Endodermal cell (in vitro differentiated cells): ENCODE data around the gene MRS2. TPM values are rescaled to one million over a fixed set of nuclear protein-coding genes. Genes with fewer than 3 reads are reported as not detected.
"Not testable (repeated sequence)": the region's sequence is repeated elsewhere in the genome, so short reads cannot be mapped to it uniquely, and the experiment has no call there.

Experiments used
- DNase-seq: peaks from one replicate; pipeline ENCODE4 v3.0.0-alpha.2; 2017
- H3K27ac ChIP-seq: 2 replicates; pipeline ENCODE4 v1.5.1; 2013; ENCODE audit warnings: mild to moderate bottlenecking, low read depth, low read length, moderate library complexity
- H3K27me3 ChIP-seq: 2 replicates; pipeline ENCODE4 v1.6.1; 2013; ENCODE audit warnings: mild to moderate bottlenecking, low read length, moderate library complexity; ENCODE audit not compliant: insufficient read depth, control insufficient read depth, poor library complexity, severe bottlenecking
- H3K36me3 ChIP-seq: 2 replicates; pipeline ENCODE4 v1.7.0; 2013; ENCODE audit warnings: mild to moderate bottlenecking, low read length, moderate library complexity; ENCODE audit not compliant: control insufficient read depth, insufficient read depth
- H3K4me1 ChIP-seq: one replicate; pipeline ENCODE4 v1.7.0; 2013; ENCODE audit warnings: low read length; ENCODE audit not compliant: control insufficient read depth, insufficient read depth
- H3K4me3 ChIP-seq: 2 replicates; pipeline ENCODE4 v1.5.1; 2013; ENCODE audit warnings: mild to moderate bottlenecking, low read length, moderate library complexity
- H3K9ac ChIP-seq: 2 replicates; pipeline ENCODE4 v1.6.1; 2013; ENCODE audit warnings: mild to moderate bottlenecking, low read length, moderate library complexity; ENCODE audit not compliant: poor library complexity, severe bottlenecking; ENCODE audit errors: extremely low read depth
- H3K9me3 ChIP-seq: 2 replicates; pipeline ENCODE4 v1.6.1; 2013; ENCODE audit warnings: mild to moderate bottlenecking, low read length, moderate library complexity; ENCODE audit not compliant: control insufficient read depth
- H3K27ac Mint-ChIP-seq: 2 replicates; pipeline ENCODE4 v1.8.0; 2020; ENCODE audit warnings: mixed read lengths
- H3K27me3 Mint-ChIP-seq: 2 replicates; pipeline ENCODE4 v1.8.0; 2021; ENCODE audit warnings: mild to moderate bottlenecking, mixed read lengths; ENCODE audit not compliant: insufficient read depth
- H3K36me3 Mint-ChIP-seq: 2 replicates; pipeline ENCODE4 v1.8.0; 2020; ENCODE audit warnings: low read depth, mixed read lengths
- H3K4me1 Mint-ChIP-seq: 2 replicates; pipeline ENCODE4 v1.8.0; 2020; ENCODE audit warnings: mixed read lengths
- H3K4me3 Mint-ChIP-seq: 2 replicates; pipeline ENCODE4 v1.8.0; 2020; ENCODE audit warnings: mild to moderate bottlenecking, moderate library complexity, mixed read lengths
- H3K9me3 Mint-ChIP-seq: 2 replicates; pipeline ENCODE4 v1.8.0; 2020; ENCODE audit warnings: mild to moderate bottlenecking, mixed read lengths
- WGBS, 2 experiments: methylation state at CpG; one replicate each; pipeline versions ENCODE4 v1.1.5 to v1.1.7; 2013; ENCODE audit warnings: missing lambda C conversion rate in 2 of 2, mixed read lengths in 1 of 2; ENCODE audit not compliant: insufficient coverage in 1 of 2, insufficient read length in 1 of 2; 5-methylcytosine and 5-hydroxymethylcytosine counted together
- total RNA-seq, 2 donors: library from RNA; stranded (reverse); fragmentation: NEBNext Ultra II Directional in 1 of 2; extraction: Animal tissue kit (Norgen Biotek cat#: 25700) in 1 of 2; gene quantifications; 2 replicates in 1 of 2; 3 replicates in 1 of 2; pipeline ENCODE4 v1.2.1, GENCODE V29; 2021
- TF ChIP-seq, protein P1 (sequence below): fragments of 200-600 bp; sonication (generic); conservative IDR thresholded peaks from 2 replicates; pipeline ENCODE4 v1.5.0; 2021; ENCODE audit warnings: antibody characterized with exemption, mild to moderate bottlenecking

Gene MRS2
- total RNA-seq, 2 donors from 2014 or later, result 45.4 to 51.8 TPM

DNA sequence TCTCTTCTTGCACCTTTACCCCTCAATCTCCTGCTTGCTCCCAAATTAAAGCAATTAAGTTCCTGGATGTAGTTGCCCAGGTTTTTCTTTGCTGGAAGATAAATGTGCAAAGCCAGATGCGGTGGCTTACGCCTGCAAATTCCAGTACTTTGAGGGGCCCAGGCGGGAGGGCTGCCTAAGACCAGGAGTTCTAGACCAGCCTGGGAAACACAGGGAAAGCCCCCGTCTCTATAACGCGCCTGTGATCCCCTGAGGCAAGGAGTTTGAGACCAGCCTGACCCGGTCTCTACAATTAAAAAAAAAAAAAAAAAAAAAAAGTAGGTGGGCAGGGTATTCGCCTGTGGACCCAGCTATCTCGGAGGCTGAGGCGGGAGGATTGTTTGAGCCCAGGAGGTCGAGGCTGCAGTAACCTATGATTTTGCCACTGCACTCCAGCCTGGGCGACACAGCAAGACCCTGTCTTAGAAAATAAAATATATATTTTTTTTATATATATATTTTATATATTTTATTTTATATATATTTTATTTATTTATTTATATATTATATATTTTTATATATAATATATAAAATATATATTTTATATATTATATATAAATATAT lies 44.4 kb upstream of the MRS2 start:
- no peaks in the 10 kb centered on the region for H3K36me3 Mint-ChIP-seq
- peaks cover 1% of the 10 kb centered on the region for H3K4me1 Mint-ChIP-seq
- TF ChIP-seq, protein P1, sequence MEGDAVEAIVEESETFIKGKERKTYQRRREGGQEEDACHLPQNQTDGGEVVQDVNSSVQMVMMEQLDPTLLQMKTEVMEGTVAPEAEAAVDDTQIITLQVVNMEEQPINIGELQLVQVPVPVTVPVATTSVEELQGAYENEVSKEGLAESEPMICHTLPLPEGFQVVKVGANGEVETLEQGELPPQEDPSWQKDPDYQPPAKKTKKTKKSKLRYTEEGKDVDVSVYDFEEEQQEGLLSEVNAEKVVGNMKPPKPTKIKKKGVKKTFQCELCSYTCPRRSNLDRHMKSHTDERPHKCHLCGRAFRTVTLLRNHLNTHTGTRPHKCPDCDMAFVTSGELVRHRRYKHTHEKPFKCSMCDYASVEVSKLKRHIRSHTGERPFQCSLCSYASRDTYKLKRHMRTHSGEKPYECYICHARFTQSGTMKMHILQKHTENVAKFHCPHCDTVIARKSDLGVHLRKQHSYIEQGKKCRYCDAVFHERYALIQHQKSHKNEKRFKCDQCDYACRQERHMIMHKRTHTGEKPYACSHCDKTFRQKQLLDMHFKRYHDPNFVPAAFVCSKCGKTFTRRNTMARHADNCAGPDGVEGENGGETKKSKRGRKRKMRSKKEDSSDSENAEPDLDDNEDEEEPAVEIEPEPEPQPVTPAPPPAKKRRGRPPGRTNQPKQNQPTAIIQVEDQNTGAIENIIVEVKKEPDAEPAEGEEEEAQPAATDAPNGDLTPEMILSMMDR, result no peak
- H3K4me3 Mint-ChIP-seq, result peak overlapping the region; percentile 63
- no peak for DNase-seq
- H3K9me3 Mint-ChIP-seq, result no peaks in the 10 kb centered on the region
- Histone ChIP-seq H3K9me3 (no peaks in the 10 kb centered on the region), H3K36me3 (no peaks in the 10 kb centered on the region), H3K27ac (no peak overlapping the region), H3K4me3 (peak overlapping the region; percentile 73), H3K27me3 (peaks cover 38% of the 10 kb centered on the region), H3K9ac (no peak overlapping the region), H3K4me1 (no peaks in the 10 kb centered on the region)
- peaks cover 40% of the 10 kb centered on the region for H3K27me3 Mint-ChIP-seq
- H3K27ac Mint-ChIP-seq, result no peak overlapping the region
- WGBS, 2 experiments, result 80% methylated on average over 3 to 11 of the region's 12 CpGs

DNA sequence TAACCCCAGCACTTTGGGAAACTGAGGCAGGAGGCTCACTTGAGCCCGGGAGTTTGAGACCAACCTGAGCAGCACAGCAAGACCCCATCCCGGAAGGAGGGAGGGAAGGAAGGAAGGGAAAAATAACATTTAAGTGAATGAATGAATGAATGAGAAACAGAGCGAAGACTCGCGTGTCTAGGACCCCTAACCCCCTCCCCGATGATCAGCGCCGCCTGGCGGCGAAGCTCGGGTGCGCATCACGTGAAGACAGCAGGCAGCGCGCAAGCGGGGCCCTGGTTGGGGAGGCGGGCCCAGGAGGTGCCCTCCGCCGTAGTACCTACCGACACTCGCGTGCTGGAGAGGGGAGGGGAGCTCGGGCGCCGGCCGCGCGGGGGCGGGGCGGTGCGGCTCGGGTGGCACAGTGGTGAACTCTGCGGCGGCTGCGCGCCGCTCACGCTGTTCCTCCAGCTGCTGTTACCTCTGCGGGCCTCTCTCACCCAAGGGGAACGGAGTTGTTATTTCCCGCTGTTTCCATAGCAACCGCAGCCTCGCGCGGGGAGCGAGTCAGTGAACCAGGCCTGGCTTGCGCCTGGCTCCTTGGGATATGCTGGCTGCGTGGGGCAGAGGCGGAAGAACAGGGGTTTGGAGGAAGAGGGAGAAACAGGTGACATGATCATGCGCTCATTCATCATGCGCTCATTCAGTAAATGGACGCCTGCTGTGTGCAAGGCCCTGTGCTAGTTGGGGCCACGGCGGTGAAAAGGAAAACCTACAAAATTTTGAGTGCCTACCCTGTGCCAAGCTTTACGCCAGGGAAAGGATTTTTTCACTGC lies 42.9 kb upstream of the MRS2 start:
- Mint-ChIP-seq H3K27ac (peak overlapping the region; percentile 84), H3K4me3 (peak overlapping the region; percentile 68), H3K9me3 (no peaks in the 10 kb centered on the region), H3K27me3 (peaks cover 37% of the 10 kb centered on the region), H3K36me3 (no peaks in the 10 kb centered on the region), H3K4me1 (peaks cover 1% of the 10 kb centered on the region)
- Histone ChIP-seq H3K9me3 (no peaks in the 10 kb centered on the region), H3K36me3 (no peaks in the 10 kb centered on the region), H3K27ac (peak overlapping the region; percentile 38), H3K9ac (peak overlapping the region; percentile 75), H3K4me3 (peak overlapping the region; percentile 77), H3K4me1 (no peaks in the 10 kb centered on the region), H3K27me3 (peaks cover 38% of the 10 kb centered on the region)
- 11 to 28% methylated on average over 15 to 55 of the region's 55 CpGs for WGBS, 2 experiments
- peak; percentile 97 for DNase-seq
- TF ChIP-seq, protein P1, result peak; percentile 100

DNA sequence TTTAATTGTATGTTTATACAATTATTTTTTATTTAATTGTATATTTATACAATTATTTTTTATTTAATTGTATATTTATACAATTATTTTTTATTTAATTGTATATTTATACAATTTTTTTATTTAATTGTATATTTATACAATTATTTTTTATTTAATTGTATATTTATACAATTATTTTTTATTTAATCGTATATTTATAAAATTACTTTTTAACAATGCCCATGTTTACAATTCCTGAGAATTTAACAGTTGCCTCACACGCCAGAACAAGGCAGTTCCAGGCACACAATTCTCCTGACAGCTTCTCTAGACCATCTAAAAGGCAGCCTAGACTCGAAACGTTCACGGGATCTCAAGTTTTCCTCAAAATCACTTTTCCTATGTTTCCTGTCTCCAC lies 40.4 kb upstream of the MRS2 start:
- not testable (repeated sequence) for H3K36me3 ChIP-seq, H3K36me3 Mint-ChIP-seq, DNase-seq, H3K9ac ChIP-seq, H3K27ac Mint-ChIP-seq, H3K9me3 Mint-ChIP-seq, H3K4me3 Mint-ChIP-seq, H3K4me1 ChIP-seq, H3K9me3 ChIP-seq, H3K4me1 Mint-ChIP-seq, H3K27ac ChIP-seq, H3K4me3 ChIP-seq
- WGBS, 2 experiments, result 91 to 92% methylated on average over 4 to 5 of the region's 5 CpGs
- peaks cover 16% of the 10 kb centered on the region for H3K27me3 Mint-ChIP-seq
- H3K27me3 ChIP-seq, result peaks cover 17% of the 10 kb centered on the region

DNA sequence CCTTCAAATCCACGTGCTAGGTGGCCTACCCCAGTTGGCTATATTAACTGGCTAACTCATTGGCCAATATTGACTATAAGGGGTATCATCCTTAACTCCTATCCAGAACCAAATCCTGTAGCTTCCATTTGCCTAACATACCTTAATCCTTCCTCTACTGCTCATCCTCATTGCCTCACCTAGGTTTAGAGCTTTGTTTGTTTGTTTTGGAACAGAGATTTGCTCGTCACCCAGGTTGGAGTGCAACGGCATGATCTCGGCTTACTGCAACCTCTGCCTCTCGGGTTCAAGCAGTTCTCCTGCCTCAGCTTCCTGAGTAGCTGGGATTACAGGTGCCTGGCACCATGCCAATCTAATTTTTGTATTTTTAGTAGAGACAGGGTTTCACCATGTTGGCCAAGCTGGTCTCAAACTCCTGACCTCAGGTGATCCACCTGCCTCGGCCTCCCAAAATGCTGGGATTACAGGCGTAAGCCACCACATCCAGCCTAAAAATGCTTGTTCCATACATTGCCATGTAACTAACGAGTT lies 37.6 kb upstream of the MRS2 start:
- not testable (repeated sequence) for H3K4me1 Mint-ChIP-seq, H3K9me3 ChIP-seq, H3K36me3 Mint-ChIP-seq, DNase-seq, H3K9ac ChIP-seq, H3K4me3 ChIP-seq, H3K4me3 Mint-ChIP-seq, H3K27ac ChIP-seq, H3K9me3 Mint-ChIP-seq, H3K27ac Mint-ChIP-seq, H3K27me3 Mint-ChIP-seq, H3K4me1 ChIP-seq, H3K27me3 ChIP-seq, H3K36me3 ChIP-seq
- WGBS, 2 experiments, result 92 to 95% methylated on average over 5 to 7 of the region's 8 CpGs
